Cardiac muscle cell (in vitro differentiated cells and primary cell): ENCODE data around the gene TMTC4. TPM values are rescaled to one million over a fixed set of nuclear protein-coding genes. Genes with fewer than 3 reads are reported as not detected.

Source experiments
- DNase-seq, 2 donors: peaks; one replicate each; pipeline versions ENCODE4 v3.0.0 to v3.0.0-alpha.2; 2010 to 2017; ENCODE audit warnings: low read depth in 1 of 2, low spot score in 1 of 2
- H3K27ac ChIP-seq: fragments of 200-600 bp; sonication (generic); 2 replicates; pipeline ENCODE4 v1.5.1; 2016
- H3K27me3 ChIP-seq: fragments of 200-600 bp; sonication (generic); 2 replicates; pipeline ENCODE4 v1.6.0; 2016; ENCODE audit warnings: control low read depth
- H3K36me3 ChIP-seq: fragments of 200-600 bp; sonication (generic); 2 replicates; pipeline ENCODE4 v1.5.1; 2016; ENCODE audit warnings: control low read depth
- H3K4me1 ChIP-seq: fragments of 200-600 bp; sonication (generic); 2 replicates; pipeline ENCODE4 v1.8.1; 2017; ENCODE audit warnings: low read depth, mild to moderate bottlenecking, mixed run types
- H3K4me3 ChIP-seq: fragments of 200-600 bp; sonication (generic); 2 replicates; pipeline ENCODE4 v1.5.1; 2016; ENCODE audit warnings: mild to moderate bottlenecking
- H3K9me3 ChIP-seq: fragments of 200-600 bp; sonication (generic); 2 replicates; pipeline ENCODE4 v1.5.1; 2017; ENCODE audit warnings: low read depth, mild to moderate bottlenecking, control low read depth
- polyA plus RNA-seq: library from polyadenylated mRNA; unstranded; fragments of >200 nt; fragmentation: Nextera tagmentation; extraction: Ambion mirVana; gene quantifications from 2 replicates; pipeline ENCODE4 v1.2.1, GENCODE V29; 2016
- total RNA-seq: library from RNA; depleted of rRNA; stranded (reverse); fragments of >200 nt; gene quantifications from 2 replicates; pipeline ENCODE4 v1.2.3, GENCODE V29; 2016
- TF ChIP-seq, protein P1 (sequence below): IDR thresholded peaks from 2 replicates; pipeline ENCODE4 v1.5.1; 2012; ENCODE audit warnings: low read depth, mild to moderate bottlenecking, low read length

The TMTC4 gene
- total and polyA plus RNA-seq, 2 experiments from 2014 or later, result 25.6 to 29.3 TPM

DNA sequence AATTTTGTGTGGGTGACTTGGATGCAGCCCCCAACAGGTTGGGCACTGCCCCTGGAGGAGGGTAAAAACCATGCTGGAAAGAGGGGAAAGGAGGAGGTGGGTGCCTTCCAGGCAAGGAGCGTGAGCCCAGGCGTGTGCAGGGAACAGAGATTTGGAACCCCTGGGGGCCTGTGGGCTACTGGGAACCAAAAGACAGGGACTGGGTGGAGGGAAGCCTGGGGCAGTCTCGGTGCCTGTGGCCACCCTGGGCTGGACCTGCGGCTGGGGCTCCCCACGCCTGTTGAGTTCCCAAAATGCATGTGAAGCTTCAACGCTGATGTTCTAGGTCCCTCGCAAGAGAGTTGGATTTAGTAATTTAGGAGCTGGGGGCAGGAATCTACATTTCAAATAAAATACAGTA, 110.8 kb downstream of the TMTC4 start:
- TF ChIP-seq, protein P1, sequence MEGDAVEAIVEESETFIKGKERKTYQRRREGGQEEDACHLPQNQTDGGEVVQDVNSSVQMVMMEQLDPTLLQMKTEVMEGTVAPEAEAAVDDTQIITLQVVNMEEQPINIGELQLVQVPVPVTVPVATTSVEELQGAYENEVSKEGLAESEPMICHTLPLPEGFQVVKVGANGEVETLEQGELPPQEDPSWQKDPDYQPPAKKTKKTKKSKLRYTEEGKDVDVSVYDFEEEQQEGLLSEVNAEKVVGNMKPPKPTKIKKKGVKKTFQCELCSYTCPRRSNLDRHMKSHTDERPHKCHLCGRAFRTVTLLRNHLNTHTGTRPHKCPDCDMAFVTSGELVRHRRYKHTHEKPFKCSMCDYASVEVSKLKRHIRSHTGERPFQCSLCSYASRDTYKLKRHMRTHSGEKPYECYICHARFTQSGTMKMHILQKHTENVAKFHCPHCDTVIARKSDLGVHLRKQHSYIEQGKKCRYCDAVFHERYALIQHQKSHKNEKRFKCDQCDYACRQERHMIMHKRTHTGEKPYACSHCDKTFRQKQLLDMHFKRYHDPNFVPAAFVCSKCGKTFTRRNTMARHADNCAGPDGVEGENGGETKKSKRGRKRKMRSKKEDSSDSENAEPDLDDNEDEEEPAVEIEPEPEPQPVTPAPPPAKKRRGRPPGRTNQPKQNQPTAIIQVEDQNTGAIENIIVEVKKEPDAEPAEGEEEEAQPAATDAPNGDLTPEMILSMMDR, result no peak
- Histone ChIP-seq H3K27me3 (no peaks in the 10 kb centered on the region), H3K27ac (no peak overlapping the region), H3K4me3 (no peak overlapping the region), H3K9me3 (no peaks in the 10 kb centered on the region), H3K4me1 (no peaks in the 10 kb centered on the region), H3K36me3 (no peaks in the 10 kb centered on the region)
- no peak for DNase-seq

DNA sequence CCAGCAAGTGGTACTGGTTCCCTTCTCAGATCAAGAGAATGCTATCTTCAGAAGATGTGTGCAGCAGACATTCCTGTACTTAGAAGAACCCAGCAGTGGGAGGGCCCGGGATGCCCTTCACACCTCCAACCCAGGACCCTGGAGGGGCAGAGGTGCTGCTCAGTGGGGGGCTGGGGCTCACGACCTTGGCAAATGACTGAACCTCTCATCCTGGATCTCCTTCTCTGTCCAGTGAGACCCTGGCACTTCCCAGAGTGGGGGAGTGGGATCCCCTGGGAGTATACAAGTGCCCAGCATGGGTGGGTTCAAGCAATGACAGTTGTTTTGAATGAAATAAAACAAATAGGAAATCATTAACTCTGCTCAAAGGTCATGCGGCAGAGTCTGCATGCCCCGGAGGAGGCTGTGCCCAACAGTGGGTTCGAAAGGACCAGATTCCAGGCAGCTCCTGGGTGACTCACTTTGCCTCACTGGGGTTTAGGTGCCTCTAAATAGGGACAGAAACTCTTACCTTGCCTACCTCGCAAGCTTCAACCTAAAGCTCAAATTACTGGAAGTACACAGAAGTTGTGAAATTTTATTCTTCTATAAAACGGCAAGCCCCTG, 112.9 kb downstream of the TMTC4 start:
- H3K4me1 ChIP-seq, result no peaks in the 10 kb centered on the region
- TF ChIP-seq, protein P1, result no peak
- no peaks in the 10 kb centered on the region for H3K36me3 ChIP-seq
- no peak for DNase-seq
- H3K9me3 ChIP-seq, result no peaks in the 10 kb centered on the region
- H3K4me3 ChIP-seq, result no peak overlapping the region
- H3K27ac ChIP-seq, result no peak overlapping the region
- H3K27me3 ChIP-seq, result no peaks in the 10 kb centered on the region

DNA sequence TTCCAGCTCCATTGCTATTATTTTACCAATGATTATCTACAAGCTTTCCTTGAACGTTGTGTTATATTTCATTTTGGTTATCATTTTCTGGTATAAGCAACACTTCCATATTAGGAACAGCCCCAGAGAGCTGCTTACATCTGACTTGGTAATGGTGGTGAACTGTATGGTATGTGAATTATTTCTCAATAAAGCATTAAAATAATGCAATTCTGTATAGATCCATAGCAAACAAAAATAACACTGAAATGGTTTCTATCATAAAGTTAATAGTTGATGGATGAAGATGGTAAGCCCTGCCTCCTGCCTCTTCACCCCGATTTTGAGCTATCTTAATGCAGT, 113.5 kb downstream of the TMTC4 start:
- H3K27me3 ChIP-seq, result no peaks in the 10 kb centered on the region
- H3K36me3 ChIP-seq, result no peaks in the 10 kb centered on the region
- H3K27ac ChIP-seq, result no peak overlapping the region
- no peak overlapping the region for H3K4me3 ChIP-seq
- no peaks in the 10 kb centered on the region for H3K4me1 ChIP-seq
- no peaks in the 10 kb centered on the region for H3K9me3 ChIP-seq
- TF ChIP-seq, protein P1, result no peak
- DNase-seq, result no peak

DNA sequence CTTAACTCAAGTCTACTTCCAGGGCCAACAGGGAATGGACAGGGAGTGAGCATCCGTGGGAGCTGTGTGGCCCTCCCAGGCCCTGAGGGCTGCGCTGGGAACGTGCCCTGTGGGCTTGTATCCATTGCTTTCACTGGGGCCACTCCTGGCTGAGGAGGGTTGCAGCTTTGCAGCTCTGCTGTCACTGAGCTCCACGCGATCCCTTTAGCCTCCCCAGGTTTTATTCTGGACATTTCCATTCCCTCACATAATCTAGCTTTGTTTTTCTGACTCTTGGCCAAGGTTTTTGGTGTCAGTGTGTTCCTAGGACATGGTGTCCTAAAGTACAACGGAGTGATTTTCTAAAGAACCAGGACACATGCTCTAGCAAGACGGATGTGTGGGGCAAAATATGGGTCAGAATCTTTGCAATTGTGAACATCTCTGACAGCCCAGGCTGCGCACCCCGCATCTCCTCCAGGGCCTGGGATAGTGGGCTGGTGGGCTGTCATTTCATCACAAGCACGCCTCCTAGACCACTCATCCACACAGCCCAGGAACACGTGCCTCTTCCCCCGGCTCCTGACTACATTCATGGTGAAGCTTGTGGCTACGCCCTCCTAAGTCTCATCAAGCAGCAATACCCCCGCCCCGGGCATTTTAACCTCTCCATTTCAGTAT, 114.0 kb downstream of the TMTC4 start:
- Histone ChIP-seq H3K4me1 (no peaks in the 10 kb centered on the region), H3K36me3 (no peaks in the 10 kb centered on the region), H3K4me3 (no peak overlapping the region), H3K27me3 (no peaks in the 10 kb centered on the region), H3K9me3 (no peaks in the 10 kb centered on the region), H3K27ac (no peak overlapping the region)
- TF ChIP-seq, protein P1, result no peak
- DNase-seq, result no peak

- Histone ChIP-seq H3K27ac (no peak overlapping the region), H3K4me3 (no peak overlapping the region), H3K36me3 (no peaks in the 10 kb centered on the region), H3K9me3 (no peaks in the 10 kb centered on the region), H3K4me1 (no peaks in the 10 kb centered on the region), H3K27me3 (no peaks in the 10 kb centered on the region)
- TF ChIP-seq, protein P1, result no peak
- no peak for DNase-seq
Observed at GRCh38 chr13:100559886-100560285, 114.7 kb downstream of the TMTC4 start.

Other genes starting within 250 kb of the TMTC4 start
- gene GGACT, start 86.0 kb downstream of the TMTC4 start, total RNA-seq, result 3.9 and 8.3 TPM in 2 replicates
- 4.4 and 5.9 TPM in 2 replicates for gene GGACT, start 86.0 kb downstream of the TMTC4 start, polyA plus RNA-seq